ENCODE measurements around the gene UBE2K.
"Not testable (repeated sequence)": the region's sequence is repeated elsewhere in the genome, so short reads cannot be mapped to it uniquely, and the experiment has no call there.

UBE2K gene

GRCh38 chr4:39687014-39687413 is 10.9 kb upstream of the UBE2K start:
- no peaks in the 10 kb centered on the region for H3K4me1 ChIP-seq (ENCODE audit: control insufficient read depth, insufficient read depth, low read length)
- DNase-seq (ENCODE audit: low read depth, low spot score): no peak
- no peaks in the 10 kb centered on the region for H3K36me3 ChIP-seq (ENCODE audit: control insufficient read depth, insufficient read depth, low read length)
- no peaks in the 10 kb centered on the region for H3K27me3 ChIP-seq (ENCODE audit: control insufficient read depth, insufficient read depth, low read length)
- H3K9me3 ChIP-seq (ENCODE audit: control insufficient read depth, insufficient read depth, low read length): no peaks in the 10 kb centered on the region
- no peak overlapping the region for H3K27ac ChIP-seq (ENCODE audit: low read length)
- no peak overlapping the region for H3K4me3 ChIP-seq (ENCODE audit: low read length)

DNA sequence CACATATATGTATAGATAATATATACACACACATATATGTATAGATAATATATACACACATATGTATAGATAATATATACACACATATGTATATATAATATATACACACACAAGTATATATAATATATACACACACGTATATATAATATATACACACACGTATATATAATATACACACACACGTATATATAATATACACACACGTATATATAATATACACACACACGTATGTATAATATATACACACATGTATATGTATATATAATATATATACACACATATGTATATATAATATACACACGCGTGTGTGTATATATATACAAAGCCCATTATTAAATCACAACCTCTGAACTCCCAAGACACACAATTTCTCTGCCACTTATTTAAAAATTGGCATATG is 8.0 kb upstream of the UBE2K start:
- Histone ChIP-seq H3K9me3 (ENCODE audit: control insufficient read depth, insufficient read depth, low read length) (no peaks in the 10 kb centered on the region), H3K36me3 (ENCODE audit: control insufficient read depth, insufficient read depth, low read length) (no peaks in the 10 kb centered on the region), H3K4me1 (ENCODE audit: control insufficient read depth, insufficient read depth, low read length) (no peaks in the 10 kb centered on the region), H3K27me3 (ENCODE audit: control insufficient read depth, insufficient read depth, low read length) (no peaks in the 10 kb centered on the region), H3K27ac (ENCODE audit: low read length) (no peak overlapping the region), H3K4me3 (ENCODE audit: low read length) (no peak overlapping the region)
- 100% methylated on average over 3 of the region's 7 CpGs for WGBS (ENCODE audit: insufficient coverage, insufficient read length)
- DNase-seq (ENCODE audit: low read depth, low spot score): no peak

DNA sequence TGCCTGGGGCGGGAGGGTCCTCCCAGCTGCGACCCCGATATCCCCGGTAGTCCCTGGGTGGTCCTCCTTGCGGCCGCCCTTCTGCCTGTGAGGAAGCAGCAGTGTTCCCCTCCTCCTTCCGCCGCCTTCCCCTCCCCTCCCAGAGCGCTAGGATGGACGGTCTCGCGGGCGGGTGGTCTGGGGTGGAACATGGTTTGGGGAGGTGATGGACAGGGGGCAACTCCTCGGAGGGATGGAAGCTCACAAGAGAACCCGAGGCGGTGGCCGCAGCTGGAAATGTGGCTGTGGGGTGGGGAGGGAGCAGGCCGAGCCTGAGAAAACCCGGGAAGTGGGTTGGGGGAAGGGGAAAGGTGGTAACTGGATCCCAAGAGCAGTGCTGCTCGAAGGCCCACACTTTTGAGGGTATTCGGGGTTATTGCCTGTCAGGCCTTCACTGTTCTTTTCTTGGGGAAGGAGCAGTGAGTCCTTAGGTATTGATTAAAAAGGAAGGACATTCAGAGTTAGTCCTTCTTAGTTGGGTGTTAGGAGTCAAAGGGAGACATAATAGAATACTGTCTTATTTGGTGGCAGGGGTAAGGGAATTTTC is 581 bp downstream of the UBE2K start:
- no peaks in the 10 kb centered on the region for H3K27me3 ChIP-seq (ENCODE audit: control insufficient read depth, insufficient read depth, low read length)
- peak overlapping the region; percentile 75 for H3K4me3 ChIP-seq (ENCODE audit: low read length)
- no peaks in the 10 kb centered on the region for H3K9me3 ChIP-seq (ENCODE audit: control insufficient read depth, insufficient read depth, low read length)
- no peak for DNase-seq (ENCODE audit: low read depth, low spot score)
- no peak overlapping the region for H3K27ac ChIP-seq (ENCODE audit: low read length)
- H3K36me3 ChIP-seq (ENCODE audit: control insufficient read depth, insufficient read depth, low read length): no peaks in the 10 kb centered on the region
- H3K4me1 ChIP-seq (ENCODE audit: control insufficient read depth, insufficient read depth, low read length): peaks cover 2% of the 10 kb centered on the region; the same call in 1 of the 2 replicates
- WGBS (ENCODE audit: insufficient coverage, insufficient read length): no CpG with 5 or more reads among the region's 21 CpGs

DNA sequence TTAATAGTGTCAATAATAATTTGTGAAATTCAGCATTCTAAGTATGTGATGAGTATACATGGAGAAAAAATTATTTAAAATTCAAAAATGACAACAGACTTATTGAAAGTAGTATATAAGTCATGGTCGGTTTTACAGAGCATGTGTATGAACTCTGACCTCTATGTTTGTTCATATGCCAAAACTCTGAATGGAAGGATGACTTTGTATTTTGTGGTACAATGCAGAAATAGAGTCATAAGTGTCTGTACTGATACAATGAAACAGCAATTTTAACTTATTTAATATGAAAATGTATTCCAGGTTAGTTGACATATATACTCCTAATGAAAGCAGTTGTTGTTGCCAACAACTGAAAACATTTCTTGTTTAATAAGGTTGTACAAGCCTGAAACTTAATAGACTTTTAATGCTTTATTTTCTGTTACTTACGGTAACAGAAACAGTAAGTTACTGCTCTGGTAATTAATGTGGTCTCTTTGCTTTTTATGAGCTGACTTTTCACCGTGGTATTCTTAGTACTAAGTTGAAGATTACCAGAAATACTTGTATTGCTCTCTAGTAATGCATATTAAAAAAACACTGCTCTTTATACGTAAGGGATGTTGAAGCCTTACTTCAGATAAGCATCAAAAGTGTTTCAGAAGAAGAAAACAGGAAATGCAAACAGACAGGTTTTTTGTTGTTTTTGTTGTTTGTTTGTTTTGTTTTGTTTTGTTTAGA is 1.9 kb downstream of the UBE2K start:
- Histone ChIP-seq H3K27me3 (ENCODE audit: control insufficient read depth, insufficient read depth, low read length) (no peaks in the 10 kb centered on the region), H3K4me1 (ENCODE audit: control insufficient read depth, insufficient read depth, low read length) (peaks cover 2% of the 10 kb centered on the region; the same call in 1 of the 2 replicates), H3K9me3 (ENCODE audit: control insufficient read depth, insufficient read depth, low read length) (no peaks in the 10 kb centered on the region), H3K36me3 (ENCODE audit: control insufficient read depth, insufficient read depth, low read length) (no peaks in the 10 kb centered on the region), H3K27ac (ENCODE audit: low read length) (no peak overlapping the region), H3K4me3 (ENCODE audit: low read length) (no peak overlapping the region)
- WGBS (ENCODE audit: insufficient coverage, insufficient read length): no CpG with 5 or more reads among the region's 4 CpGs
- DNase-seq (ENCODE audit: low read depth, low spot score): no peak

GRCh38 chr4:39700554-39700953 is 2.6 kb downstream of the UBE2K start:
- DNase-seq (ENCODE audit: low read depth, low spot score): no peak
- no peaks in the 10 kb centered on the region for H3K27me3 ChIP-seq (ENCODE audit: control insufficient read depth, insufficient read depth, low read length)
- H3K4me1 ChIP-seq (ENCODE audit: control insufficient read depth, insufficient read depth, low read length): peaks cover 2% of the 10 kb centered on the region; the same call in 1 of the 2 replicates
- H3K36me3 ChIP-seq (ENCODE audit: control insufficient read depth, insufficient read depth, low read length): no peaks in the 10 kb centered on the region
- no peak overlapping the region for H3K4me3 ChIP-seq (ENCODE audit: low read length)
- H3K27ac ChIP-seq (ENCODE audit: low read length): no peak overlapping the region
- no CpG with 5 or more reads among the region's 3 CpGs for WGBS (ENCODE audit: insufficient coverage, insufficient read length)
- no peaks in the 10 kb centered on the region for H3K9me3 ChIP-seq (ENCODE audit: control insufficient read depth, insufficient read depth, low read length)

DNA sequence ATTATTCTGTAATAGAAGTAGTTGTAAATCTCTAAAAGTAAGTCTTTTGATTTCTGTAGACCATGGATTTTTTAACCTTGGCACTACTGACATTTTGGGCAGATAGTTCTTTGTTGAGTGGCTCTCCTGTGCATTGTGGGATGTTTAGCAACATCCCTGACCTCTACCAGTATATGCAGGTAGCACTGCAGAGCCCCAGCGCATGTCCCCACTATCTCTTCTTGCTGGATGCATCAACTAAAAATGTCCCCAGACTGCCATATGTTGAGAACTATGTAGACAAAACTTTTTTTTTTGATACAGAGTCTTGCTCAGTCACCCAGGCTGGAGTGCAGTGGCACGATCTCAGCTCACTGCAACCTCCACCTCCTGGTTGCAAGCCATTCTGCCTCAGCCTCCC is 4.8 kb downstream of the UBE2K start:
- no peak overlapping the region for H3K27ac ChIP-seq (ENCODE audit: low read length)
- no peak overlapping the region for H3K4me3 ChIP-seq (ENCODE audit: low read length)
- H3K4me1 ChIP-seq (ENCODE audit: control insufficient read depth, insufficient read depth, low read length): no peaks in the 10 kb centered on the region; the same call in 1 of the 2 replicates
- DNase-seq (ENCODE audit: low read depth, low spot score): no peak
- H3K27me3 ChIP-seq (ENCODE audit: control insufficient read depth, insufficient read depth, low read length): no peaks in the 10 kb centered on the region
- H3K9me3 ChIP-seq (ENCODE audit: control insufficient read depth, insufficient read depth, low read length): no peaks in the 10 kb centered on the region
- WGBS (ENCODE audit: insufficient coverage, insufficient read length): no CpG with 5 or more reads among the region's 2 CpGs
- H3K36me3 ChIP-seq (ENCODE audit: control insufficient read depth, insufficient read depth, low read length): no peaks in the 10 kb centered on the region

- not testable (repeated sequence) for H3K36me3 ChIP-seq (ENCODE audit: control insufficient read depth, insufficient read depth, low read length); H3K4me1 ChIP-seq (ENCODE audit: control insufficient read depth, insufficient read depth, low read length); DNase-seq (ENCODE audit: low read depth, low spot score); H3K27ac ChIP-seq (ENCODE audit: low read length); H3K27me3 ChIP-seq (ENCODE audit: control insufficient read depth, insufficient read depth, low read length); H3K4me3 ChIP-seq (ENCODE audit: low read length); H3K9me3 ChIP-seq (ENCODE audit: control insufficient read depth, insufficient read depth, low read length)
- WGBS (ENCODE audit: insufficient coverage, insufficient read length): no CpG with 5 or more reads among the region's 13 CpGs
Measured at GRCh38 chr4:39704789-39705188, 6.9 kb downstream of the UBE2K start.

- no peaks in the 10 kb centered on the region for H3K9me3 ChIP-seq (ENCODE audit: control insufficient read depth, insufficient read depth, low read length)
- H3K27me3 ChIP-seq (ENCODE audit: control insufficient read depth, insufficient read depth, low read length): no peaks in the 10 kb centered on the region
- H3K4me1 ChIP-seq (ENCODE audit: control insufficient read depth, insufficient read depth, low read length): no peaks in the 10 kb centered on the region; the same call in 1 of the 2 replicates
- no peak for DNase-seq (ENCODE audit: low read depth, low spot score)
- H3K36me3 ChIP-seq (ENCODE audit: control insufficient read depth, insufficient read depth, low read length): no peaks in the 10 kb centered on the region
- H3K4me3 ChIP-seq (ENCODE audit: low read length): no peak overlapping the region
- WGBS (ENCODE audit: insufficient coverage, insufficient read length): no CpG with 5 or more reads among the region's 6 CpGs
- no peak overlapping the region for H3K27ac ChIP-seq (ENCODE audit: low read length)
Measured at GRCh38 chr4:39706334-39706733, 8.4 kb downstream of the UBE2K start.

- Histone ChIP-seq H3K27me3 (ENCODE audit: control insufficient read depth, insufficient read depth, low read length) (no peaks in the 10 kb centered on the region), H3K4me1 (ENCODE audit: control insufficient read depth, insufficient read depth, low read length) (no peaks in the 10 kb centered on the region; the same call in 1 of the 2 replicates), H3K9me3 (ENCODE audit: control insufficient read depth, insufficient read depth, low read length) (no peaks in the 10 kb centered on the region), H3K4me3 (ENCODE audit: low read length) (no peak overlapping the region), H3K27ac (ENCODE audit: low read length) (no peak overlapping the region), H3K36me3 (ENCODE audit: control insufficient read depth, insufficient read depth, low read length) (no peaks in the 10 kb centered on the region)
- WGBS (ENCODE audit: insufficient coverage, insufficient read length): no CpG with 5 or more reads among the region's 11 CpGs
- DNase-seq (ENCODE audit: low read depth, low spot score): no peak
Measured at GRCh38 chr4:39706741-39707511, 9.0 kb downstream of the UBE2K start.

DNA sequence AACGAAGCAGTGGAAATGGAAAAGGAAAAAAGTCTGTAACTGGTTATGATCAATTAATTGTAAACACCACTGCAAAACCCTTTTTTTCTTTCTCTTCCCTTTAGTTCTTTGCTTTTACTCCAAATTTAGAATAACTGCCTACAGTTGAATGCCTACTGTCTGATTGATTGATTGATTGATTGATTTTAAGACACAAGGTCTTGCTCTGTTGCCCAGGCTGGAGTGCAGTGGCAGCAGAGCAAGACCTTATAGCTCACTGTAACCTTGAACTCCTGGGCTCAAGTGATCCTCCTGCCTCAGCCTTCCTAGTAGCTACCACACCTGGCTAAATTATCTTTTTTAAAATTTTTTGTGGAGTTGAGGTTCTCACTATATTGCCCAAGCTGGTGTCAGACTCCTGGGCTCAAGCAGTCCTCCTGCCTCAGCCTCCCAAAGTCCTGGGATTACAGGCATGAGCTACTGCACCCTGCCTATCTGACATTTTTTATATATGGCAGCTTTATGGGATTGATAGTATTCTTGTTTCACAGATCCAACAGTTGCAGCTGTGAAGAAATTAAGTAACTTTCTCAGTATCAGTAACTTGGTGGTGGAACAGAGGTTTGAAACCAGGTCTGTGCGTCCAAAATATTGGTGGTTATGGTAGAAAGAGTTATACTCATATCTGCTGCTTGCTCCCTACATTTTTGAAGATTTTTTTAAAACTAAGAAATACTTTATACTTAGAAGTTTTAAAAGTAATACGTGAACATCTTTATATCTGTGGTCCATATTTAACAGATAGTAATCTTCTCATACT is 12.4 kb downstream of the UBE2K start:
- Histone ChIP-seq H3K4me1 (ENCODE audit: control insufficient read depth, insufficient read depth, low read length) (no peaks in the 10 kb centered on the region; the same call in 1 of the 2 replicates), H3K27ac (ENCODE audit: low read length) (no peak overlapping the region)
- DNase-seq (ENCODE audit: low read depth, low spot score): no peak

More for the DNA sequence above, 12.4 kb downstream of the UBE2K start:
- no CpG with 5 or more reads among the region's 3 CpGs for whole genome bisulfite sequencing (ENCODE audit: insufficient coverage, insufficient read length)
- Histone ChIP-seq H3K36me3 (ENCODE audit: control insufficient read depth, insufficient read depth, low read length) (no peaks in the 10 kb centered on the region), H3K9me3 (ENCODE audit: control insufficient read depth, insufficient read depth, low read length) (no peaks in the 10 kb centered on the region), H3K27me3 (ENCODE audit: control insufficient read depth, insufficient read depth, low read length) (no peaks in the 10 kb centered on the region), H3K4me3 (ENCODE audit: low read length) (no peak overlapping the region)
